Panc1 (cell line): ENCODE data around the gene SART1. TPM values are rescaled to one million over a fixed set of nuclear protein-coding genes. Genes with fewer than 3 reads are reported as not detected.

ENCODE experiments used
- ATAC-seq: fragments of 200-7000 bp; cut with Tn5 transposase; 2 replicates; pipeline ENCODE4 v1.9.1; 2020; ENCODE audit warnings: mild to moderate bottlenecking, moderate library complexity
- BruUV-seq: library from RNA; stranded (reverse); fragments of 400-500 nt; replicated peaks from 2 replicates; lab custom pipeline; 2021; lab: Mats Ljungman, UMichigan
- CTCF ChIA-PET: fragments of 300-600 bp; sonication (Branson Sonifier 250); formaldehyde crosslinking; loops from one replicate; lab custom pipeline; 2022; ENCODE audit warnings: antibody characterized with exemption; lab: Charles Lee
- POLR2A ChIA-PET: fragments of 300-600 bp; sonication (Branson Sonifier 250); formaldehyde crosslinking; loops from one replicate; lab custom pipeline; 2022; ENCODE audit warnings: antibody characterized with exemption; lab: Charles Lee
- DNase-seq: peaks from one replicate; pipeline ENCODE4 v3.0.0-alpha.2; 2010; ENCODE audit warnings: low read depth, low spot score
- H3K27ac ChIP-seq: 2 replicates; pipeline ENCODE4 v1.5.1; 2011; ENCODE audit warnings: mild to moderate bottlenecking, low read length, inconsistent platforms
- H3K27me3 ChIP-seq: fragments of 200-500 bp; sonication (Bioruptor generic); 2 replicates; pipeline ENCODE4 v1.6.0; 2014; ENCODE audit warnings: low read length, inconsistent platforms; ENCODE audit not compliant: control insufficient read depth, insufficient read depth
- H3K36me3 ChIP-seq: fragments of 200-500 bp; sonication (Bioruptor generic); 2 replicates; pipeline ENCODE4 v1.5.1; 2014; ENCODE audit warnings: inconsistent platforms, mild to moderate bottlenecking, low read length, moderate library complexity; ENCODE audit not compliant: control insufficient read depth, insufficient read depth
- H3K4me1 ChIP-seq: 2 replicates; pipeline ENCODE4 v1.5.1; 2011; ENCODE audit warnings: inconsistent platforms, mild to moderate bottlenecking, low read length, moderate library complexity; ENCODE audit not compliant: control insufficient read depth, insufficient read depth
- H3K4me3 ChIP-seq, 2 experiments: 2 replicates each; pipeline ENCODE4 v1.5.1; 2011 to 2012; ENCODE audit warnings: low read depth in 2 of 2, low read length in 2 of 2, mild to moderate bottlenecking in 2 of 2, inconsistent platforms in 1 of 2, moderate library complexity in 1 of 2
- H3K9me3 ChIP-seq: fragments of 200-500 bp; sonication (Bioruptor generic); 2 replicates; pipeline ENCODE4 v1.5.1; 2014; ENCODE audit warnings: low read depth, mild to moderate bottlenecking, inconsistent platforms, low read length, moderate library complexity; ENCODE audit not compliant: control insufficient read depth, insufficient read depth
- POLR2AphosphoS5 ChIP-seq: IDR thresholded peaks from 2 replicates; pipeline ENCODE4 v1.6.1; 2012; ENCODE audit warnings: mild to moderate bottlenecking, low read depth, low read length, moderate library complexity
- SIN3A ChIP-seq: IDR thresholded peaks from 2 replicates; pipeline ENCODE4 v1.6.1; 2012; ENCODE audit warnings: low read depth, mild to moderate bottlenecking, low read length, moderate library complexity, borderline replicate concordance; ENCODE audit not compliant: insufficient read depth
- TCF7L2 ChIP-seq: IDR thresholded peaks from 2 replicates; pipeline ENCODE4 v1.6.1; 2011; ENCODE audit warnings: mild to moderate bottlenecking, low read depth, low read length, inconsistent platforms
- in situ Hi-C: cut with HindIII; loops from 2 replicates; pipeline ENCODE4 v1.10.0; 2016; ENCODE audit warnings: low sequenced_read_pairs, low pct_unique_long_range_greater_than_20kb
- intact Hi-C: fragments of 100-400 bp; cut with micrococcal nuclease; formaldehyde crosslinking; loops from one replicate; pipeline ENCODE4 v1.10.0; 2022; ENCODE audit not compliant: unreplicated experiment
- total RNA-seq: library from RNA; stranded (reverse); gene quantifications from one replicate; pipeline ENCODE4 v1.2.1, GENCODE V29; 2021; ENCODE audit not compliant: unreplicated experiment
- TF ChIP-seq, protein P1 (sequence below): fragments of 450-650 bp; IDR thresholded peaks from 2 replicates; pipeline ENCODE4 v1.5.1; 2017; ENCODE audit warnings: mild to moderate bottlenecking
- TF ChIP-seq, protein P2 (sequence below), 2 experiments: IDR thresholded peaks; 2 replicates each; pipeline ENCODE4 v1.6.1; 2011 to 2012; ENCODE audit warnings: low read depth in 2 of 2, control low read depth in 1 of 2, low read length in 1 of 2, mild to moderate bottlenecking in 1 of 2, moderate library complexity in 1 of 2; ENCODE audit not compliant: insufficient read depth in 1 of 2

Gene SART1
- total RNA-seq, 1 experiment from 2014 or later = 76.4 TPM

DNA sequence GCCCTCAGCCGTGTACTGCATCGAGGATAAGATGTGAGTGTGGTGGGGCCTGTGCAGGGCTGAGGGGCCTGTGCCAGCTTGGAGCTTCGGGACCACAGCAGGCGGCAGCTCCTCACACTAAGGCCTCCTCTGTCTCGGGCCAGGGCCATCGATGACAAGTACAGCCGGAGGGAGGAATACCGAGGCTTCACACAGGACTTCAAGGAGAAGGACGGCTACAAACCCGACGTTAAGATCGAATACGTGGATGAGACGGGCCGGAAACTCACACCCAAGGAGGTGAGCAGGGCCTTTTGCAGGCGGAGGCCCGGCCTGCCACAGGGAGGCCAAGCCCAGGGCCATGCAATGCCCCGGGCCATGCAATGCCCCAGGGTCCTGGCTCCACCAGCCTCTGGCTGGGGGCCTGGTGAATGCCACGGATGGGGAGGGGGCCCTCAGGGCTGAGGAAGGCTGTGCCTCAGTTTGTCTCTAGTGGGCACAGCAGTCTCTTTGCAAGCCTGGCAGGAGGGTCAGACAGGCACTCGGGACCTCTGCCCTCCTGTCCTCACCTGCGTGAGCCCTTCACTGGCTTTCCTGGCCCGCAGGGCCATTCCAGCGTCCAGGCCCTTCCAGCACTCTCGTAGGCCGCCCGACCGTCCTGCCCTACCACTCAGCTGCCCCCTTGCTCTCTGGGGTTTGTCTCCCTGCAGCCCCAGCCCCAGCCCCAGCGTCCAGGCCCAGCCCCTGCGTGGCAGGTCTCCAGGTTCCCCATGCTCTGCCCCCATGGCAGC lies 16.3 kb downstream of the SART1 start:
- ATAC-seq (peak; percentile 20; the same call in 1 of the 2 replicates), DNase-seq (no peak)
- Histone ChIP-seq H3K4me1 (no peaks in the 10 kb centered on the region), H3K4me3 (no peak overlapping the region), H3K27ac (no peak overlapping the region), H3K27me3 (no peaks in the 10 kb centered on the region), H3K36me3 (peaks cover 5% of the 10 kb centered on the region), H3K9me3 (no peaks in the 10 kb centered on the region)
- POLR2A ChIA-PET = interaction anchor here (0.8 kb wide), 1 partner anchor 77 kb away, joined by 4 read pairs; the partner anchor contains the start of gene FOSL1
- CTCF ChIA-PET = no interaction called here
- TF ChIP-seq, protein P1, sequence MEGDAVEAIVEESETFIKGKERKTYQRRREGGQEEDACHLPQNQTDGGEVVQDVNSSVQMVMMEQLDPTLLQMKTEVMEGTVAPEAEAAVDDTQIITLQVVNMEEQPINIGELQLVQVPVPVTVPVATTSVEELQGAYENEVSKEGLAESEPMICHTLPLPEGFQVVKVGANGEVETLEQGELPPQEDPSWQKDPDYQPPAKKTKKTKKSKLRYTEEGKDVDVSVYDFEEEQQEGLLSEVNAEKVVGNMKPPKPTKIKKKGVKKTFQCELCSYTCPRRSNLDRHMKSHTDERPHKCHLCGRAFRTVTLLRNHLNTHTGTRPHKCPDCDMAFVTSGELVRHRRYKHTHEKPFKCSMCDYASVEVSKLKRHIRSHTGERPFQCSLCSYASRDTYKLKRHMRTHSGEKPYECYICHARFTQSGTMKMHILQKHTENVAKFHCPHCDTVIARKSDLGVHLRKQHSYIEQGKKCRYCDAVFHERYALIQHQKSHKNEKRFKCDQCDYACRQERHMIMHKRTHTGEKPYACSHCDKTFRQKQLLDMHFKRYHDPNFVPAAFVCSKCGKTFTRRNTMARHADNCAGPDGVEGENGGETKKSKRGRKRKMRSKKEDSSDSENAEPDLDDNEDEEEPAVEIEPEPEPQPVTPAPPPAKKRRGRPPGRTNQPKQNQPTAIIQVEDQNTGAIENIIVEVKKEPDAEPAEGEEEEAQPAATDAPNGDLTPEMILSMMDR = no peak
- no peak for TF ChIP-seq POLR2AphosphoS5
- TF ChIP-seq, protein P2, sequence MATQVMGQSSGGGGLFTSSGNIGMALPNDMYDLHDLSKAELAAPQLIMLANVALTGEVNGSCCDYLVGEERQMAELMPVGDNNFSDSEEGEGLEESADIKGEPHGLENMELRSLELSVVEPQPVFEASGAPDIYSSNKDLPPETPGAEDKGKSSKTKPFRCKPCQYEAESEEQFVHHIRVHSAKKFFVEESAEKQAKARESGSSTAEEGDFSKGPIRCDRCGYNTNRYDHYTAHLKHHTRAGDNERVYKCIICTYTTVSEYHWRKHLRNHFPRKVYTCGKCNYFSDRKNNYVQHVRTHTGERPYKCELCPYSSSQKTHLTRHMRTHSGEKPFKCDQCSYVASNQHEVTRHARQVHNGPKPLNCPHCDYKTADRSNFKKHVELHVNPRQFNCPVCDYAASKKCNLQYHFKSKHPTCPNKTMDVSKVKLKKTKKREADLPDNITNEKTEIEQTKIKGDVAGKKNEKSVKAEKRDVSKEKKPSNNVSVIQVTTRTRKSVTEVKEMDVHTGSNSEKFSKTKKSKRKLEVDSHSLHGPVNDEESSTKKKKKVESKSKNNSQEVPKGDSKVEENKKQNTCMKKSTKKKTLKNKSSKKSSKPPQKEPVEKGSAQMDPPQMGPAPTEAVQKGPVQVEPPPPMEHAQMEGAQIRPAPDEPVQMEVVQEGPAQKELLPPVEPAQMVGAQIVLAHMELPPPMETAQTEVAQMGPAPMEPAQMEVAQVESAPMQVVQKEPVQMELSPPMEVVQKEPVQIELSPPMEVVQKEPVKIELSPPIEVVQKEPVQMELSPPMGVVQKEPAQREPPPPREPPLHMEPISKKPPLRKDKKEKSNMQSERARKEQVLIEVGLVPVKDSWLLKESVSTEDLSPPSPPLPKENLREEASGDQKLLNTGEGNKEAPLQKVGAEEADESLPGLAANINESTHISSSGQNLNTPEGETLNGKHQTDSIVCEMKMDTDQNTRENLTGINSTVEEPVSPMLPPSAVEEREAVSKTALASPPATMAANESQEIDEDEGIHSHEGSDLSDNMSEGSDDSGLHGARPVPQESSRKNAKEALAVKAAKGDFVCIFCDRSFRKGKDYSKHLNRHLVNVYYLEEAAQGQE (IDR thresholded peaks at IDR 0.05; ENCODE audit: insufficient read depth in 1 of 2, low read depth in 2 of 2, low read length in 1 of 2) = no peak
- TF ChIP-seq SIN3A = no peak
- no peak for TF ChIP-seq TCF7L2
- in situ Hi-C loops (no loop called here), intact Hi-C loops (no loop called here)
- BruUV-seq = no TSS peak

DNA sequence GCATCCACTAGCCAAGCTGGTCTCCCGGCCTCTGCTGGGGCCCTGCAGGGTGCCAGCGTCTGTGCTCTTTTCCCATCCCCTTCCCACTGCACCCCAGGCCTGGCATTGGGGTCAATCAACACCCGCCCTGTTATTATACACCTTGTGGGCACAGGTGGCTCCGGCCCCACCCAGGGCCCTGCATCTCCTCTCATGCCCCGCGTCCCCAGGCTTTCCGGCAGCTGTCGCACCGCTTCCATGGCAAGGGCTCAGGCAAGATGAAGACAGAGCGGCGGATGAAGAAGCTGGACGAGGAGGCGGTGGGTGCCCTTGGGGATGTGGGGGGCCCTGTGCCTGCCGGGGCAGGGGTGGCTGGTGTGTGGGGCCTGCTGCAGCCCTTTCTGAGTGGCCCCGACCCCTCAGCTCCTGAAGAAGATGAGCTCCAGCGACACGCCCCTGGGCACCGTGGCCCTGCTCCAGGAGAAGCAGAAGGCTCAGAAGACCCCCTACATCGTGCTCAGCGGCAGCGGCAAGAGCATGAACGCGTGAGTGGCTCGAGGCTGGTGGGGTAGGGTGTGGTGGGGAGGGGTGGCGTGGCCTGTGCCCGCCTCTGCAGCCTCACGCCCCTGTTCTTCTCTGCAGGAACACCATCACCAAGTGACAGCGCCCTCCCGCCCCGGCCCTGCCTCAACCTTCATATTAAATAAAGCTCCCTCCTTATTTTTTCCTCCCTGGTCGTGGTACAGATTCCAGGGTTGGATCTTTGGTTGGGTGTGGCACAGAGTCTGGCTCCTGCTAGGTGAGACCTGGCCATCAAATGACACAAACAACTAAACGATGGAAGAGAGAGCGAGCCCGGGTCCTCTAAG lies 17.1 kb downstream of the SART1 start:
- intact Hi-C loops = no loop called here
- ATAC-seq (no peak), DNase-seq (no peak)
- Histone ChIP-seq H3K9me3 (no peaks in the 10 kb centered on the region), H3K27me3 (no peaks in the 10 kb centered on the region), H3K4me1 (no peaks in the 10 kb centered on the region), H3K36me3 (peaks cover 4% of the 10 kb centered on the region), H3K27ac (no peak overlapping the region), H3K4me3 (no peak overlapping the region)
- in situ Hi-C loops = no loop called here
- ChIA-PET CTCF (interaction anchor here (0.6 to 1.0 kb wide), 2 partner anchors 90 to 94 kb away, joined by 3 to 6 read pairs; partner anchors contain the start of gene FIBP), POLR2A (interaction anchor here (0.6 kb wide), 1 partner anchor 15 kb away, joined by 4 read pairs; no protein-coding TSS in a partner anchor)
- no TSS peak for BruUV-seq
- TF ChIP-seq TCF7L2 (no peak), POLR2AphosphoS5 (no peak)
